ENCODE data around the gene TRIM34. TPM values are rescaled to one million over a fixed set of nuclear protein-coding genes. Genes with fewer than 3 reads are reported as not detected.

TRIM34 gene
- total and polyA plus RNA-seq, 3 donors from 2014 or later = 6.5 to 7.6 (median 6.5) TPM

DNA sequence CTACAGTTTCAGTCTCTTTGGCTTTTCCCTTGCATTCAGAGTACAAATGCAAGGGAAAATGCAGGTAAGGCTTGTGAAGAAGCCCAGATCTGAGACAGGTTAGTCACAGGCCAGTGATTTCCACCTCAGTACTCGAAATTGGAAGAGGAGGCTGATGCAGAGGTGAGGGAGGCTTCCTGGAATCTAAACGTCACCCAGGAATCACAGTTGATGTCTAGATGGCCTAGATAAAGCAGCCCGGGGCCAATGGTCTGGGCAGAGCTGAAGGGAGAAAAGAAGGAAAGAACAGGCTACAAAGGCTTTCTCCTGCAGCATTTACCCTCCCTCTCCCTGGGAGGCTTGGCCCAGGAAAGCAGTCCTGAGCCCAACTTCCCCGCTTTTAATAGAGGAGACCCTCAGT lies 19.9 kb upstream of the TRIM34 start:
- no peaks in the 10 kb centered on the region for H3K9me3 ChIP-seq
- H3K27me3 ChIP-seq = no peaks in the 10 kb centered on the region
- no peaks in the 10 kb centered on the region for H3K36me3 ChIP-seq (ENCODE audit: low read depth, missing control alignments)
- TF ChIP-seq POLR2A (IDR thresholded peaks at IDR 0.05) = no peak
- TF ChIP-seq, protein P1, sequence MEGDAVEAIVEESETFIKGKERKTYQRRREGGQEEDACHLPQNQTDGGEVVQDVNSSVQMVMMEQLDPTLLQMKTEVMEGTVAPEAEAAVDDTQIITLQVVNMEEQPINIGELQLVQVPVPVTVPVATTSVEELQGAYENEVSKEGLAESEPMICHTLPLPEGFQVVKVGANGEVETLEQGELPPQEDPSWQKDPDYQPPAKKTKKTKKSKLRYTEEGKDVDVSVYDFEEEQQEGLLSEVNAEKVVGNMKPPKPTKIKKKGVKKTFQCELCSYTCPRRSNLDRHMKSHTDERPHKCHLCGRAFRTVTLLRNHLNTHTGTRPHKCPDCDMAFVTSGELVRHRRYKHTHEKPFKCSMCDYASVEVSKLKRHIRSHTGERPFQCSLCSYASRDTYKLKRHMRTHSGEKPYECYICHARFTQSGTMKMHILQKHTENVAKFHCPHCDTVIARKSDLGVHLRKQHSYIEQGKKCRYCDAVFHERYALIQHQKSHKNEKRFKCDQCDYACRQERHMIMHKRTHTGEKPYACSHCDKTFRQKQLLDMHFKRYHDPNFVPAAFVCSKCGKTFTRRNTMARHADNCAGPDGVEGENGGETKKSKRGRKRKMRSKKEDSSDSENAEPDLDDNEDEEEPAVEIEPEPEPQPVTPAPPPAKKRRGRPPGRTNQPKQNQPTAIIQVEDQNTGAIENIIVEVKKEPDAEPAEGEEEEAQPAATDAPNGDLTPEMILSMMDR (IDR thresholded peaks at IDR 0.05) = no peak
- WGBS, 2 donors = 85 to 87% methylated on average over 4 of the region's 4 CpGs
- no peak overlapping the region for H3K4me3 ChIP-seq
- no peak overlapping the region for H3K27ac ChIP-seq
- DNase-seq = no peak
- no peaks in the 10 kb centered on the region for H3K4me1 ChIP-seq
- intact Hi-C loops (cut with DNase I; ENCODE audit: low total_unique reads) = no loop called here

GRCh38 chr11:5605849-5606248 lies 19.0 kb upstream of the TRIM34 start:
- no peak overlapping the region for H3K27ac ChIP-seq
- H3K4me1 ChIP-seq = no peaks in the 10 kb centered on the region
- 85 to 93% methylated on average over 5 of the region's 5 CpGs for WGBS, 2 donors
- H3K36me3 ChIP-seq (ENCODE audit: low read depth, missing control alignments) = no peaks in the 10 kb centered on the region
- DNase-seq = no peak
- H3K27me3 ChIP-seq = no peaks in the 10 kb centered on the region
- intact Hi-C loops (cut with DNase I; ENCODE audit: low total_unique reads) = no loop called here
- no peaks in the 10 kb centered on the region for H3K9me3 ChIP-seq
- H3K4me3 ChIP-seq = no peak overlapping the region
- TF ChIP-seq, protein P1 (IDR thresholded peaks at IDR 0.05) = no peak
- TF ChIP-seq POLR2A (IDR thresholded peaks at IDR 0.05) = no peak

- no peaks in the 10 kb centered on the region for H3K36me3 ChIP-seq (ENCODE audit: low read depth, missing control alignments)
- DNase-seq = no peak
- TF ChIP-seq, protein P1 (IDR thresholded peaks at IDR 0.05) = no peak
- TF ChIP-seq POLR2A (IDR thresholded peaks at IDR 0.05) = no peak
- no peak overlapping the region for H3K27ac ChIP-seq
- H3K27me3 ChIP-seq = no peaks in the 10 kb centered on the region
- H3K4me3 ChIP-seq = no peak overlapping the region
- WGBS, 2 donors = 41 to 43% methylated on average over 6 of the region's 6 CpGs
- intact Hi-C loops (cut with DNase I; ENCODE audit: low total_unique reads) = no loop called here
- H3K4me1 ChIP-seq = no peaks in the 10 kb centered on the region
- no peaks in the 10 kb centered on the region for H3K9me3 ChIP-seq
These were observed 16.0 kb upstream of the TRIM34 start for GRCh38 chr11:5608808-5609207.

DNA sequence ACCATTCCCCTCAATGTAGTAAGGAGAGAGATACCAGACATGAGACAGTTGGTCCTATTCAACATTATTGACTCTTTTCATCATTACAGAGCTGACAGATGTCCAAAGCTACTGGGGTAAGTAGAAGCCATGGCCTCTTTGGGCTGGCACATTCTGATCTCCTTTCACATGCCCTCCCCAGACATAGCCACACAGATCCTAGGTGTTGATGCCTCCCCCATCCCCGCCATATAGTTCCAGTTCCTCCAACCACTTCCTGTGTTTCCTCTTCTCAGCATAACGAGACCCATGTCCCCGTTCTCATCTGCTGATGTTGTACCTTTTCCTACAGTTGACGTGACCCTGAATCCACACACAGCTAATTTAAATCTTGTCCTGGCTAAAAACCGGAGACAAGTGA lies 14.4 kb upstream of the TRIM34 start:
- TF ChIP-seq, protein P1 (IDR thresholded peaks at IDR 0.05) = no peak
- TF ChIP-seq POLR2A (IDR thresholded peaks at IDR 0.05) = no peak
- H3K36me3 ChIP-seq (ENCODE audit: low read depth, missing control alignments) = no peaks in the 10 kb centered on the region
- 91 to 93% methylated on average over 5 of the region's 5 CpGs for whole genome bisulfite sequencing, 2 donors
- no peaks in the 10 kb centered on the region for H3K9me3 ChIP-seq
- intact Hi-C loops (cut with DNase I; ENCODE audit: low total_unique reads) = no loop called here
- DNase-seq = no peak
- H3K4me1 ChIP-seq = no peaks in the 10 kb centered on the region
- no peaks in the 10 kb centered on the region for H3K27me3 ChIP-seq
- H3K4me3 ChIP-seq = no peak overlapping the region
- no peak overlapping the region for H3K27ac ChIP-seq

DNA sequence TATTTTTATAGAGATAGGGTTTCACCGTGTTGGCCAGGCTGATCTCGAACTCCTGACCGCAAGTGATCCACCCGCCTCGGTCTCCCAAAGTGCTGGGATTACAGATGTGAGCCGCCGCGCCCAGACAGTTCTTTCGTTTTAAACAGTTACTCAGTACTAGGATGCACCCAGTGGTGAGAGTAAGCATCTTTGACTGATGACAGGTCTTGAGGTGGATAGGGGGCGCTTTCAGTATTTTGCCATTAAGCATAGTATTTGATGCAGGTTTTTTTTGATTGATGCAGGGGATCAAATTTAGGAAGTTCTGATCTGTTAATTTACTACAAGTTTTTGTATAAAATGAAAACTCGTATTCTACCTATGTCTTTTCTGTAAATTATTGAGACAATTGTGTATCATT lies 13.2 kb upstream of the TRIM34 start:
- H3K27me3 ChIP-seq = no peaks in the 10 kb centered on the region
- H3K9me3 ChIP-seq = no peaks in the 10 kb centered on the region
- H3K27ac ChIP-seq = no peak overlapping the region
- H3K4me1 ChIP-seq = no peaks in the 10 kb centered on the region
- TF ChIP-seq, protein P1 (IDR thresholded peaks at IDR 0.05) = no peak
- TF ChIP-seq POLR2A (IDR thresholded peaks at IDR 0.05) = no peak
- DNase-seq = no peak
- no peaks in the 10 kb centered on the region for H3K36me3 ChIP-seq (ENCODE audit: low read depth, missing control alignments)
- H3K4me3 ChIP-seq = no peak overlapping the region
- WGBS, 2 donors = 94 to 95% methylated on average over 11 of the region's 11 CpGs
- intact Hi-C loops (cut with DNase I; ENCODE audit: low total_unique reads) = no loop called here

Data from testis (tissue), 3 donors.